NOMO-1 treated with DMSO at 0.1 percent for 48 hours (cell line): Measurements from ENCODE around the gene XIST.
"Not testable (repeated sequence)": the region's sequence is repeated elsewhere in the genome, so short reads cannot be mapped to it uniquely, and the experiment has no call there.

ENCODE experiments used
- DNase-seq: peaks from one replicate; lab custom pipeline; 2025; ENCODE audit not compliant: unreplicated experiment; lab: John Stamatoyannopoulos, UW

XIST gene

GRCh38 chrX:73852467-73852866, at the start of gene XIST:
Gene XIST, minus strand, starts transcription at chrX:73852714.
- DNase-seq: peak; percentile 73

- not testable (repeated sequence) for DNase-seq
Measured at GRCh38 chrX:73898315-73898714, 45.8 kb upstream of the XIST start.

GRCh38 chrX:73892515-73893090, 40.1 kb upstream of the XIST start:
- DNase-seq: not testable (repeated sequence)

GRCh38 chrX:73882260-73882659, 29.7 kb upstream of the XIST start:
- not testable (repeated sequence) for DNase-seq

GRCh38 chrX:73877687-73878086, 25.2 kb upstream of the XIST start:
- DNase-seq: no peak

GRCh38 chrX:73876911-73877310, 24.4 kb upstream of the XIST start:
- DNase-seq: no peak

- no peak for DNase-seq
Measured at GRCh38 chrX:73868916-73869315, 16.4 kb upstream of the XIST start.

- no peak for DNase-seq
Measured at GRCh38 chrX:73867144-73867543, 14.6 kb upstream of the XIST start.

GRCh38 chrX:73863852-73864251, 11.3 kb upstream of the XIST start:
- DNase-seq: no peak

GRCh38 chrX:73863268-73863667, 10.8 kb upstream of the XIST start:
- DNase-seq: no peak

- DNase-seq: no peak
Measured at GRCh38 chrX:73859622-73860021, 7.1 kb upstream of the XIST start.

- peak; percentile 38 for DNase-seq
Measured at GRCh38 chrX:73855546-73855945, 3.0 kb upstream of the XIST start.

GRCh38 chrX:73852022-73852421, 492 bp downstream of the XIST start:
- DNase-seq: no peak

GRCh38 chrX:73851014-73852009, 1.2 kb downstream of the XIST start:
- peak; percentile 88 for DNase-seq

- DNase-seq: no peak
Measured at GRCh38 chrX:73850124-73851013, 2.1 kb downstream of the XIST start.

- DNase-seq: no peak
Measured at GRCh38 chrX:73849073-73849472, 3.4 kb downstream of the XIST start.

- no peak for DNase-seq
Measured at GRCh38 chrX:73847991-73848390, 4.5 kb downstream of the XIST start.

GRCh38 chrX:73847100-73847499, 5.4 kb downstream of the XIST start:
- DNase-seq: no peak

GRCh38 chrX:73842541-73843234, 9.8 kb downstream of the XIST start:
- DNase-seq: no peak

GRCh38 chrX:73841337-73841736, 11.2 kb downstream of the XIST start:
- DNase-seq: no peak
